Trophoblast cell (in vitro differentiated cells and primary cell): ENCODE data around the gene AQP6.

Source experiments
- DNase-seq, 2 donors: peaks; one replicate each; pipeline ENCODE4 v3.0.0-alpha.2; 2016
- H2AFZ ChIP-seq: 2 replicates; pipeline ENCODE4 v1.6.1; 2013; ENCODE audit warnings: low read length, moderate library complexity, mild to moderate bottlenecking; ENCODE audit not compliant: insufficient read depth, poor library complexity
- H2AK5ac ChIP-seq: 2 replicates; pipeline ENCODE4 v1.6.1; 2013; ENCODE audit warnings: mild to moderate bottlenecking, low read length
- H2BK120ac ChIP-seq: 2 replicates; pipeline ENCODE4 v1.6.1; 2013; ENCODE audit warnings: low read length, mild to moderate bottlenecking, moderate library complexity; ENCODE audit not compliant: insufficient read depth, poor library complexity
- H2BK12ac ChIP-seq: 2 replicates; pipeline ENCODE4 v1.6.1; 2013; ENCODE audit warnings: mild to moderate bottlenecking, low read length, moderate library complexity
- H2BK5ac ChIP-seq: 2 replicates; pipeline ENCODE4 v1.6.1; 2013; ENCODE audit warnings: low read length, low read depth, moderate library complexity, mild to moderate bottlenecking; ENCODE audit not compliant: poor library complexity
- H3K14ac ChIP-seq: 2 replicates; pipeline ENCODE4 v1.6.1; 2013; ENCODE audit warnings: mild to moderate bottlenecking, low read length
- H3K18ac ChIP-seq: 2 replicates; pipeline ENCODE4 v1.6.1; 2013; ENCODE audit warnings: mild to moderate bottlenecking, low read length
- H3K23ac ChIP-seq: 2 replicates; pipeline ENCODE4 v1.6.1; 2013; ENCODE audit warnings: low read length
- H3K27ac ChIP-seq: 2 replicates; pipeline ENCODE4 v1.5.1; 2013; ENCODE audit warnings: low read depth, mild to moderate bottlenecking, inconsistent platforms, low read length, moderate library complexity
- H3K27me3 ChIP-seq: 2 replicates; pipeline ENCODE4 v1.6.1; 2013; ENCODE audit warnings: inconsistent platforms, mild to moderate bottlenecking, low read length, moderate library complexity; ENCODE audit not compliant: insufficient read depth
- H3K36me3 ChIP-seq, 2 experiments: 1 replicate in 1 of 2; 2 replicates in 1 of 2; pipeline ENCODE4 v1.6.1; 2013; ENCODE audit warnings: low read length in 2 of 2, mild to moderate bottlenecking in 2 of 2, moderate library complexity in 1 of 2; ENCODE audit not compliant: insufficient read depth in 2 of 2, control insufficient read depth in 1 of 2
- H3K4ac ChIP-seq: 2 replicates; pipeline ENCODE4 v1.6.1; 2013; ENCODE audit warnings: low read depth, mild to moderate bottlenecking, low read length, moderate library complexity
- H3K4me1 ChIP-seq, 2 experiments: 1 replicate in 1 of 2; 2 replicates in 1 of 2; pipeline ENCODE4 v1.6.1; 2013; ENCODE audit warnings: low read length in 2 of 2, mild to moderate bottlenecking in 2 of 2, moderate library complexity in 1 of 2; ENCODE audit not compliant: insufficient read depth in 2 of 2, control insufficient read depth in 1 of 2
- H3K4me2 ChIP-seq: 2 replicates; pipeline ENCODE4 v1.6.1; 2013; ENCODE audit warnings: inconsistent platforms, mild to moderate bottlenecking, low read length, moderate library complexity
- H3K4me3 ChIP-seq: 2 replicates; pipeline ENCODE4 v1.5.1; 2013; ENCODE audit warnings: mild to moderate bottlenecking, low read depth, low read length, inconsistent platforms
- H3K79me1 ChIP-seq: one replicate; pipeline ENCODE4 v1.6.1; 2013; ENCODE audit warnings: low read length
- H3K79me2 ChIP-seq: 2 replicates; pipeline ENCODE4 v1.6.1; 2013; ENCODE audit warnings: low read length, mild to moderate bottlenecking; ENCODE audit not compliant: control insufficient read depth, insufficient read depth, poor library complexity
- H3K9ac ChIP-seq: 2 replicates; pipeline ENCODE4 v1.6.1; 2013; ENCODE audit warnings: mild to moderate bottlenecking, low read length
- H3K9me3 ChIP-seq: 2 replicates; pipeline ENCODE4 v1.6.1; 2013; ENCODE audit warnings: low read depth, mild to moderate bottlenecking, control low read depth, inconsistent platforms, low read length; ENCODE audit not compliant: insufficient read depth
- H4K12ac ChIP-seq: 2 replicates; pipeline ENCODE4 v1.6.1; 2013; ENCODE audit warnings: low read depth, mild to moderate bottlenecking, low read length, moderate library complexity
- H4K8ac ChIP-seq: 2 replicates; pipeline ENCODE4 v1.6.1; 2013; ENCODE audit warnings: low read depth, mild to moderate bottlenecking, low read length, moderate library complexity
- H4K91ac ChIP-seq: one replicate; pipeline ENCODE4 v1.6.1; 2013; ENCODE audit warnings: low read depth, mild to moderate bottlenecking, low read length, moderate library complexity
- whole genome bisulfite sequencing: extraction: QIAGEN DNeasy Blood & Tissue Kit; methylation state at CpG from one replicate; pipeline ENCODE4 v1.1.7; 2013; ENCODE audit warnings: missing lambda C conversion rate; ENCODE audit not compliant: insufficient read length, insufficient coverage; ENCODE audit errors: extremely low coverage; 5-methylcytosine and 5-hydroxymethylcytosine counted together

AQP6 gene

GRCh38 chr12:50005175-50005574 is 32.4 kb downstream of the AQP6 start:
- no peak overlapping the region for H2AFZ ChIP-seq
- no peak overlapping the region for H3K23ac ChIP-seq
- no peaks in the 10 kb centered on the region for H3K4me1 ChIP-seq
- H3K4me2 ChIP-seq = no peak overlapping the region
- H3K18ac ChIP-seq = no peak overlapping the region
- no peaks in the 10 kb centered on the region for H3K79me2 ChIP-seq
- no peaks in the 10 kb centered on the region for H3K9me3 ChIP-seq
- no peak overlapping the region for H2AK5ac ChIP-seq
- no peak overlapping the region for H4K91ac ChIP-seq
- H2BK12ac ChIP-seq = no peak overlapping the region
- H3K79me1 ChIP-seq = no peaks in the 10 kb centered on the region
- H3K9ac ChIP-seq = no peak overlapping the region
- no peak overlapping the region for H4K8ac ChIP-seq
- H3K36me3 ChIP-seq = peaks cover 9 to 21% of the 10 kb centered on the region in 2 experiments
- H4K12ac ChIP-seq = no peak overlapping the region
- H3K27me3 ChIP-seq = no peaks in the 10 kb centered on the region
- no peak for DNase-seq
- H3K14ac ChIP-seq = no peak overlapping the region
- H2BK5ac ChIP-seq = no peak overlapping the region
- no CpG with 5 or more reads among the region's 3 CpGs for WGBS
- no peak overlapping the region for H3K27ac ChIP-seq
- H3K4ac ChIP-seq = no peak overlapping the region
- H2BK120ac ChIP-seq = no peak overlapping the region
- H3K4me3 ChIP-seq = no peak overlapping the region

DNA sequence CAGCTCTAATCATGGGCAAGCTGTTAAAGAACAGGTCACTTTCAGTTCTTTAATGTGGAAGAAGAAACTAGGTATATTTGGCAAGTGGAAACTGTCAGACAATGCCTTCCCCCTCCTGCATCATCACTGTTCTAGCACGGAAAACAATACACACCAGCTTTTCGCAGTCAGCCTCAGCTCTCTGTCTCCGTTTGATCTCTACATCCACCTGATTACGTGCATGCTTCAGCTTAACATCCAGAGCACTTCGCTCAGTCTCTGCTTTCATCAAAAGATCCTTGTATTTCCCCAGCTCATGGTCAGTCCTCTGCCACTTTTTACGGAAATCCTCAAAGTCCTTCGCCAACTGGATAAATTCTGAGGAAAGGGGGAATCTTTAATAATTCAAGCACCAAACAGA is 33.5 kb downstream of the AQP6 start:
- Histone ChIP-seq H3K14ac (no peak overlapping the region), H2AFZ (no peak overlapping the region), H4K12ac (no peak overlapping the region), H3K4me1 (no peaks in the 10 kb centered on the region), H3K4me3 (no peak overlapping the region), H3K23ac (no peak overlapping the region), H3K4ac (no peak overlapping the region), H3K4me2 (no peak overlapping the region), H2BK5ac (no peak overlapping the region), H3K9me3 (no peaks in the 10 kb centered on the region), H3K36me3 (peaks cover 12 to 15% of the 10 kb centered on the region in 2 experiments), H3K18ac (no peak overlapping the region), H2AK5ac (no peak overlapping the region), H3K9ac (no peak overlapping the region), H4K91ac (no peak overlapping the region), H2BK120ac (no peak overlapping the region), H4K8ac (no peak overlapping the region), H3K27ac (no peak overlapping the region), H3K79me1 (no peaks in the 10 kb centered on the region), H2BK12ac (no peak overlapping the region), H3K27me3 (no peaks in the 10 kb centered on the region), H3K79me2 (no peaks in the 10 kb centered on the region)
- WGBS = no CpG with 5 or more reads among the region's 7 CpGs
- DNase-seq = no peak

DNA sequence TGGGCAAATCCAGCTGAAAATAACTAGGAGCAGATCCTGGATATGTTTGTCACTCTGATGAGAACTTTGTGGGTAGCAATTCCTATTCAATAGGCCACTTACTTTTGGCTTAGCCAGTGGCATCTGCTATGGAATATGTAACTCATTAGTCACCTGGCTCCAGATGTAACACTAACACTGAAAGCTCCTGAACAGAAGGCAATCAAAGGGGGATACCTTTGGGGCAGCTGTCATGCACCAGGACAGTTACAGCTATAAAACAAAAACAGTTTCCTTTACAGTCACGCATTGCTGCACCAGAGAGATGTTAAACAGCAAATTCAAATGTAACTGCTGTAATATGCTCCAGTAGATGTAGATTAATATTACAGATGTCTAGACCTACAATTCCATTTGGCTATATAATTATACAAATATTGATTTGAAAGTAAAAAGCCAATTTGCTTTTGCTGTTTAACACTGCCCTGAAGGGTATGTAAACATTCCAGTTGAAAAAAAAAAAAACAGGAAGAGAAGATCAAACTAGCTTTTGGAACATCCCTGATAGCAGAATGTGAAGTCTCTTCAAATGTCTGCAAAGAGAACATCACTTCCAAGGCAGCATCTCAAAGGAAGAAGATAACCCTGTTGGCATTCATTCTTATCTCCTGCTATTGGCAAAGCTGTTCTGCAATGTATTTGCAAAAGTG is 34.2 kb downstream of the AQP6 start:
- Histone ChIP-seq H3K27me3 (no peaks in the 10 kb centered on the region), H3K4me2 (no peak overlapping the region), H3K79me1 (no peaks in the 10 kb centered on the region), H3K79me2 (no peaks in the 10 kb centered on the region), H3K4ac (no peak overlapping the region), H2BK12ac (no peak overlapping the region), H2BK120ac (no peak overlapping the region), H3K9ac (no peak overlapping the region), H4K91ac (no peak overlapping the region), H2AK5ac (no peak overlapping the region), H3K4me3 (no peak overlapping the region), H3K9me3 (no peaks in the 10 kb centered on the region), H2BK5ac (no peak overlapping the region), H3K18ac (no peak overlapping the region), H3K36me3 (peaks cover 10 to 12% of the 10 kb centered on the region in 2 experiments), H4K8ac (no peak overlapping the region), H3K23ac (no peak overlapping the region), H3K27ac (no peak overlapping the region), H2AFZ (no peak overlapping the region), H3K14ac (no peak overlapping the region), H4K12ac (no peak overlapping the region), H3K4me1 (no peaks in the 10 kb centered on the region)
- no CpG with 5 or more reads among the region's 1 CpG for WGBS
- no peak for DNase-seq

- H3K18ac ChIP-seq = no peak overlapping the region
- H3K79me2 ChIP-seq = no peaks in the 10 kb centered on the region
- H2BK120ac ChIP-seq = no peak overlapping the region
- no peaks in the 10 kb centered on the region for H3K9me3 ChIP-seq
- H3K4me1 ChIP-seq = no peaks in the 10 kb centered on the region
- H3K36me3 ChIP-seq = peaks cover 13 to 22% of the 10 kb centered on the region in 2 experiments
- H3K4me3 ChIP-seq = no peak overlapping the region
- no peak overlapping the region for H2AK5ac ChIP-seq
- no peak overlapping the region for H3K4ac ChIP-seq
- H3K14ac ChIP-seq = no peak overlapping the region
- H3K27me3 ChIP-seq = no peaks in the 10 kb centered on the region
- no peak overlapping the region for H2AFZ ChIP-seq
- H2BK12ac ChIP-seq = no peak overlapping the region
- H3K23ac ChIP-seq = peak overlapping the region; percentile 8
- H4K12ac ChIP-seq = no peak overlapping the region
- H3K27ac ChIP-seq = no peak overlapping the region
- no peak overlapping the region for H4K8ac ChIP-seq
- peak; percentile 75 to 92 for DNase-seq
- no peak overlapping the region for H4K91ac ChIP-seq
- no peak overlapping the region for H3K4me2 ChIP-seq
- no peaks in the 10 kb centered on the region for H3K79me1 ChIP-seq
- no peak overlapping the region for H2BK5ac ChIP-seq
- no peak overlapping the region for H3K9ac ChIP-seq
- no CpG with 5 or more reads among the region's 2 CpGs for WGBS
Measured at GRCh38 chr12:50013361-50014147, 40.8 kb downstream of the AQP6 start.
